A549 (cell line): ENCODE results near the gene P4HA2. TPM values are rescaled to one million over a fixed set of nuclear protein-coding genes. Genes with fewer than 3 reads are reported as not detected.

ENCODE experiments used
- ATAC-seq, 2 experiments: fragments of 200-7000 bp in 1 of 2; fragments of >200 bp in 1 of 2; cut with Nextera tagmentation in 1 of 2; cut with Tn5 transposase in 1 of 2; 3 replicates each; pipeline versions ENCODE4 v1.8.0 to v1.9.1; 2018 to 2020; ENCODE audit warnings: mild to moderate bottlenecking in 1 of 2, moderate library complexity in 1 of 2
- CTCF ChIA-PET: fragments of 300-600 bp; sonication (Branson Sonifier 250); formaldehyde crosslinking; extraction: SDS; loops from one replicate; lab custom pipeline; 2021; ENCODE audit warnings: antibody characterized with exemption, inconsistent platforms; lab: Yijun Ruan, JAX
- POLR2A ChIA-PET: fragments of 350-600 bp; formaldehyde crosslinking; extraction: SDS; loops from one replicate; lab custom pipeline; 2021; ENCODE audit warnings: antibody characterized with exemption, inconsistent platforms; lab: Yijun Ruan, JAX
- DNase-seq, 2 experiments: peaks; one replicate each; pipeline versions ENCODE4 v3.0.0 to v3.0.0-alpha.2; 2011 to 2016; ENCODE audit warnings: low read depth in 1 of 2, low spot score in 1 of 2
- FAIRE-seq: peaks from 2 replicates; lab custom pipeline; 2011; peaks lifted over from hg19 to GRCh38; lab: Jason Lieb, UNC
- H3K27ac ChIP-seq, 2 experiments: fragments of >200 bp; sonication (Bioruptor Twin); formaldehyde crosslinking; 3 replicates each; pipeline ENCODE4 v1.5.1; 2016 to 2017
- H3K4me1 ChIP-seq: fragments of >200 bp; sonication (Bioruptor Twin); formaldehyde crosslinking; 3 replicates; pipeline ENCODE4 v1.6.1; 2016
- H3K4me2 ChIP-seq: fragments of >200 bp; sonication (Bioruptor Twin); formaldehyde crosslinking; 3 replicates; pipeline ENCODE4 v1.6.1; 2016
- H3K4me3 ChIP-seq: fragments of >200 bp; sonication (Bioruptor Twin); formaldehyde crosslinking; 3 replicates; pipeline ENCODE4 v1.5.1; 2016
- H3K9me3 ChIP-seq: fragments of >200 bp; sonication (Bioruptor Twin); formaldehyde crosslinking; 3 replicates; pipeline ENCODE4 v1.6.1; 2016
- ATOH8 ChIP-seq: fragments of 250-450 bp; sonication (Bioruptor Pico); IDR thresholded peaks from 2 replicates; pipeline ENCODE4 v1.5.0; 2020; ENCODE audit warnings: low read depth, mild to moderate bottlenecking, moderate library complexity
- BHLHE40 ChIP-seq: IDR thresholded peaks from 2 replicates; pipeline ENCODE4 v1.6.1; 2012; ENCODE audit warnings: low read depth, low read length, inconsistent platforms
- CBX2 ChIP-seq: fragments of 200-600 bp; sonication (generic); IDR thresholded peaks from 2 replicates; pipeline ENCODE4 v1.6.1; 2016; ENCODE audit warnings: low read depth, mild to moderate bottlenecking, borderline replicate concordance
- CBX8 ChIP-seq: fragments of 200-600 bp; sonication (generic); IDR thresholded peaks from 2 replicates; pipeline ENCODE4 v1.6.1; 2016
- FOSL2 ChIP-seq, 2 experiments: fragments of 450-650 bp in 1 of 2; fragments of >200 bp in 1 of 2; sonication (Bioruptor Twin) in 1 of 2; formaldehyde crosslinking; IDR thresholded peaks; 2 replicates each; pipeline versions ENCODE4 v1.5.0 to v1.6.1; 2016 to 2020; ENCODE audit warnings: mild to moderate bottlenecking in 1 of 2, moderate library complexity in 1 of 2
- FOXS1 ChIP-seq: fragments of 250-450 bp; sonication (Bioruptor Pico); IDR thresholded peaks from 2 replicates; pipeline ENCODE4 v1.5.0; 2020; ENCODE audit warnings: mild to moderate bottlenecking, moderate library complexity
- GATA3 ChIP-seq: IDR thresholded peaks from 2 replicates; pipeline ENCODE4 v1.6.1; 2012; ENCODE audit warnings: borderline replicate concordance
- HEYL ChIP-seq: fragments of 250-450 bp; sonication (Bioruptor Pico); IDR thresholded peaks from 2 replicates; pipeline ENCODE4 v1.8.0; 2021; ENCODE audit warnings: mild to moderate bottlenecking, moderate library complexity
- HOXA7 ChIP-seq: fragments of 250-450 bp; sonication (Bioruptor Pico); IDR thresholded peaks from 2 replicates; pipeline ENCODE4 v1.5.0; 2020; ENCODE audit warnings: mild to moderate bottlenecking, moderate library complexity
- KDM5A ChIP-seq: fragments of 200-600 bp; sonication (generic); IDR thresholded peaks from 2 replicates; pipeline ENCODE4 v1.6.1; 2016; ENCODE audit warnings: antibody characterized with exemption, mild to moderate bottlenecking
- NPAS2 ChIP-seq: fragments of 250-450 bp; sonication (Bioruptor Pico); IDR thresholded peaks from 2 replicates; pipeline ENCODE4 v1.8.0; 2022; ENCODE audit warnings: mild to moderate bottlenecking, moderate library complexity, borderline replicate concordance
- PHF8 ChIP-seq: fragments of 200-600 bp; sonication (generic); IDR thresholded peaks from 2 replicates; pipeline ENCODE4 v1.6.1; 2016; ENCODE audit warnings: low read depth, mild to moderate bottlenecking, antibody characterized with exemption, moderate library complexity, borderline replicate concordance
- POLR2A ChIP-seq: IDR thresholded peaks from 2 replicates; pipeline ENCODE4 v1.6.1; 2012; ENCODE audit warnings: mild to moderate bottlenecking, low read length
- POLR2AphosphoS2 ChIP-seq: conservative IDR thresholded peaks from 2 replicates; pipeline ENCODE4 v1.6.1; 2012; ENCODE audit warnings: low read length, improper control_type of control experiment, inconsistent platforms
- RCOR1 ChIP-seq: fragments of 150-350 bp; IDR thresholded peaks from 2 replicates; pipeline ENCODE4 v1.6.1; 2014; ENCODE audit warnings: antibody characterized with exemption, low read length, low read depth
- RFX5 ChIP-seq: fragments of 450-650 bp; IDR thresholded peaks from 2 replicates; pipeline ENCODE4 v1.7.1; 2014; ENCODE audit warnings: antibody characterized with exemption, mild to moderate bottlenecking, moderate library complexity
- SMC3 ChIP-seq: fragments of >200 bp; sonication (Bioruptor Twin); formaldehyde crosslinking; IDR thresholded peaks from 3 replicates; pipeline ENCODE4 v1.6.1; 2018; ENCODE audit warnings: inconsistent platforms
- SREBF2 ChIP-seq: fragments of 450-650 bp; IDR thresholded peaks from 2 replicates; pipeline ENCODE4 v1.6.1; 2014; ENCODE audit warnings: mild to moderate bottlenecking, moderate library complexity
- ZC3H11A ChIP-seq: fragments of 450-650 bp; IDR thresholded peaks from 2 replicates; pipeline ENCODE4 v1.6.1; 2014; ENCODE audit warnings: antibody characterized with exemption, mild to moderate bottlenecking
- ZNF302 ChIP-seq: fragments of 250-450 bp; sonication (Bioruptor Pico); IDR thresholded peaks from 2 replicates; pipeline ENCODE4 v1.9.0; 2021; ENCODE audit warnings: inconsistent platforms, mild to moderate bottlenecking, moderate library complexity
- ZSCAN20 ChIP-seq: fragments of 250-450 bp; sonication (Bioruptor Pico); IDR thresholded peaks from 2 replicates; pipeline ENCODE4 v1.8.0; 2022; ENCODE audit warnings: mild to moderate bottlenecking, moderate library complexity
- WGBS: methylation state at CpG from one replicate; pipeline ENCODE4 v1.1.6; 2017; ENCODE audit errors: missing lambda C conversion rate; 5-methylcytosine and 5-hydroxymethylcytosine counted together
- polyA plus RNA-seq, 4 experiments: library from polyadenylated mRNA; depleted of rRNA in 3 of 4; stranded (reverse); fragments of >200 nt; fragmentation: RNase III in 1 of 4; extraction: RNeasy Plus Mini Kit Qiagen cat#74134 plus additional on column Dnase treatment in 1 of 4; gene quantifications; 2 replicates in 3 of 4; 3 replicates in 1 of 4; pipeline ENCODE4 v1.2.3, GENCODE V29; 2011 to 2017
- TF ChIP-seq, protein P1 (sequence below): fragments of >200 bp; sonication (Bioruptor Twin); formaldehyde crosslinking; IDR thresholded peaks from 3 replicates; pipeline ENCODE4 v1.5.1; 2016
- TF ChIP-seq, protein P2 (sequence below): IDR thresholded peaks from 2 replicates; pipeline ENCODE4 v1.6.1; 2012; ENCODE audit warnings: low read depth, borderline replicate concordance

The P4HA2 gene
- polyA plus RNA-seq, 2 of the 4 experiments (the other 2 are of a cell fraction) = 36.4 to 45.0 TPM

DNA sequence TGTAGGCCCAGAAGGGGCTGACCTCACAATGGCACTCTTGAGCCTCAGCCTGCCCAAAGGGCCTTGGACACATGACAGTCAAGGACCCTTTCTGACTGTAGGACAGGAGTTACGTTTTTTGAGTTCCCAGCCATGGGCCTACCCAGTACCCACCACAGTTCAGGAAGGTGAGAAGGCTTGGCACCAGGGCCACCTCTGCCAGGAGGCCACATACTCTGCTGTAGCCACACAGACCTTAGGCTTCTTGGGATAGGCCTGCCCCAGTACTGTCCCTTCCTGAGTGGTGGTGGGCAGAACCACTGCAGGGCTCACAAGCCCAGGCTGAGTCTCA is 42.6 kb upstream of the P4HA2 start:
- H3K4me2 ChIP-seq = no peak overlapping the region
- FAIRE-seq (no peak), ATAC-seq (no peak), DNase-seq (no peak)
- no peaks in the 10 kb centered on the region for H3K9me3 ChIP-seq
- TF ChIP-seq PHF8 (no peak), HEYL (CRISPR knock-in tag) (no peak), CBX2 (no peak), RFX5 (no peak), GATA3 (no peak), ZC3H11A (no peak), RCOR1 (no peak), POLR2AphosphoS2 (no peak), CBX8 (no peak), POLR2A (no peak), SREBF2 (no peak), NPAS2 (CRISPR knock-in tag) (no peak), FOXS1 (CRISPR knock-in tag) (no peak), ZNF302 (no peak), ATOH8 (no peak), ZSCAN20 (CRISPR knock-in tag) (no peak), KDM5A (no peak)
- TF ChIP-seq, protein P1, sequence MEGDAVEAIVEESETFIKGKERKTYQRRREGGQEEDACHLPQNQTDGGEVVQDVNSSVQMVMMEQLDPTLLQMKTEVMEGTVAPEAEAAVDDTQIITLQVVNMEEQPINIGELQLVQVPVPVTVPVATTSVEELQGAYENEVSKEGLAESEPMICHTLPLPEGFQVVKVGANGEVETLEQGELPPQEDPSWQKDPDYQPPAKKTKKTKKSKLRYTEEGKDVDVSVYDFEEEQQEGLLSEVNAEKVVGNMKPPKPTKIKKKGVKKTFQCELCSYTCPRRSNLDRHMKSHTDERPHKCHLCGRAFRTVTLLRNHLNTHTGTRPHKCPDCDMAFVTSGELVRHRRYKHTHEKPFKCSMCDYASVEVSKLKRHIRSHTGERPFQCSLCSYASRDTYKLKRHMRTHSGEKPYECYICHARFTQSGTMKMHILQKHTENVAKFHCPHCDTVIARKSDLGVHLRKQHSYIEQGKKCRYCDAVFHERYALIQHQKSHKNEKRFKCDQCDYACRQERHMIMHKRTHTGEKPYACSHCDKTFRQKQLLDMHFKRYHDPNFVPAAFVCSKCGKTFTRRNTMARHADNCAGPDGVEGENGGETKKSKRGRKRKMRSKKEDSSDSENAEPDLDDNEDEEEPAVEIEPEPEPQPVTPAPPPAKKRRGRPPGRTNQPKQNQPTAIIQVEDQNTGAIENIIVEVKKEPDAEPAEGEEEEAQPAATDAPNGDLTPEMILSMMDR = no peak
- 100% methylated on average over 1 of the region's 1 CpG for WGBS
- peaks cover 19% of the 10 kb centered on the region for H3K4me1 ChIP-seq
- ChIA-PET CTCF (interaction anchor here (3.3 kb wide), 1 partner anchor 32 kb away, joined by 27 read pairs; no protein-coding TSS in a partner anchor), POLR2A (no interaction called here)
- H3K4me3 ChIP-seq = no peak overlapping the region
- H3K27ac ChIP-seq = peak overlapping the region in 1 of 2 experiments; percentile 44; a peak in 2 of 6 replicates

GRCh38 chr5:132269635-132270334 is 42.1 kb upstream of the P4HA2 start:
- DNase-seq = no peak
- ATAC-seq = no peak
- ChIA-PET CTCF (interaction anchor here (0.6 to 2.4 kb wide), 3 partner anchors 22 to 76 kb away, joined by 3 to 7 read pairs (median 3); no protein-coding TSS in a partner anchor), POLR2A (no interaction called here)
- Histone ChIP-seq H3K27ac (peak overlapping the region in 1 of 2 experiments; percentile 44; a peak in 2 of 6 replicates), H3K4me2 (no peak overlapping the region), H3K4me1 (peaks cover 24% of the 10 kb centered on the region), H3K9me3 (no peaks in the 10 kb centered on the region), H3K4me3 (no peak overlapping the region)
- FAIRE-seq = no peak
- 97% methylated on average over 3 of the region's 3 CpGs for WGBS
- TF ChIP-seq CBX2 (no peak), SREBF2 (no peak), BHLHE40 (no peak), HOXA7 (CRISPR knock-in tag) (no peak), HEYL (CRISPR knock-in tag) (no peak), SMC3 (no peak), FOSL2 (IDR thresholded peaks at IDR 0.05) (no peak), FOSL2 (CRISPR knock-in tag; IDR thresholded peaks at IDR 0.05) (no peak)
- TF ChIP-seq, protein P2, sequence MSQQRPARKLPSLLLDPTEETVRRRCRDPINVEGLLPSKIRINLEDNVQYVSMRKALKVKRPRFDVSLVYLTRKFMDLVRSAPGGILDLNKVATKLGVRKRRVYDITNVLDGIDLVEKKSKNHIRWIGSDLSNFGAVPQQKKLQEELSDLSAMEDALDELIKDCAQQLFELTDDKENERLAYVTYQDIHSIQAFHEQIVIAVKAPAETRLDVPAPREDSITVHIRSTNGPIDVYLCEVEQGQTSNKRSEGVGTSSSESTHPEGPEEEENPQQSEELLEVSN = no peak
